Lung (tissue), 12 donors: Measurements from ENCODE around the gene TTC28. TPM values are rescaled to one million over a fixed set of nuclear protein-coding genes. Genes with fewer than 3 reads are reported as not detected.

ENCODE experiments used
- ATAC-seq: fragments of 200-7000 bp; cut with Tn5 transposase; one replicate; pipeline ENCODE4 v1.9.1; 2020; ENCODE audit warnings: moderate number of reproducible peaks; ENCODE audit not compliant: insufficient read depth, low FRiP score
- DNase-seq, 3 donors: peaks; one replicate each; pipeline ENCODE4 v3.0.0-alpha.2; 2013 to 2017
- H3K27ac ChIP-seq, 2 donors: one replicate each; pipeline ENCODE4 v1.5.1; 2013; ENCODE audit warnings: mild to moderate bottlenecking in 2 of 2, moderate library complexity in 2 of 2, control low read depth in 1 of 2, inconsistent platforms in 1 of 2, low read depth in 1 of 2, low read length in 1 of 2
- H3K27me3 ChIP-seq, 3 donors: one replicate each; pipeline ENCODE4 v1.5.1; 2013; ENCODE audit warnings: low read length in 2 of 3; ENCODE audit not compliant: control insufficient read depth in 3 of 3, insufficient read depth in 3 of 3
- H3K36me3 ChIP-seq, 4 donors: one replicate each; pipeline ENCODE4 v1.5.1; 2013; ENCODE audit warnings: low read length in 4 of 4, mild to moderate bottlenecking in 1 of 4, moderate library complexity in 1 of 4; ENCODE audit not compliant: control insufficient read depth in 4 of 4, insufficient read depth in 4 of 4
- H3K4me1 ChIP-seq, 5 donors: one replicate each; pipeline ENCODE4 v1.5.1; 2013; ENCODE audit warnings: low read length in 5 of 5, mild to moderate bottlenecking in 2 of 5, moderate library complexity in 1 of 5; ENCODE audit not compliant: control insufficient read depth in 5 of 5, insufficient read depth in 5 of 5
- H3K4me3 ChIP-seq: one replicate; pipeline ENCODE4 v1.5.1; 2013; ENCODE audit warnings: mild to moderate bottlenecking, control low read depth, moderate library complexity
- H3K9ac ChIP-seq, 2 donors: one replicate each; pipeline ENCODE4 v1.5.1; 2013; ENCODE audit warnings: low read length in 2 of 2, control low read depth in 1 of 2; ENCODE audit not compliant: insufficient read depth in 1 of 2
- H3K9me3 ChIP-seq, 4 donors: one replicate each; pipeline ENCODE4 v1.5.1; 2013; ENCODE audit warnings: low read length in 3 of 4, mild to moderate bottlenecking in 1 of 4, moderate library complexity in 1 of 4; ENCODE audit not compliant: control insufficient read depth in 4 of 4, insufficient read depth in 3 of 4
- CTCF ChIP-seq: IDR thresholded peaks from 2 replicates; pipeline ENCODE4 v1.5.1; 2012; ENCODE audit warnings: mild to moderate bottlenecking; ENCODE audit errors: control extremely low read depth, extremely low read depth
- WGBS, 2 donors: extraction: QIAGEN DNeasy Blood & Tissue Kit; methylation state at CpG; one replicate each; pipeline ENCODE4 v1.1.7; 2013; 5-methylcytosine and 5-hydroxymethylcytosine counted together
- polyA plus RNA-seq, 2 donors: library from polyadenylated mRNA; stranded (reverse); fragments of 200-250 nt; gene quantifications; one replicate each; pipeline ENCODE4 v1.2.1, GENCODE V29; 2013
- total RNA-seq, 2 donors: library from RNA; depleted of rRNA in 1 of 2; stranded (reverse); fragments of >200 nt in 1 of 2; gene quantifications; one replicate each; pipeline ENCODE4 v1.2.1, GENCODE V29; 2014 to 2021
- donor health status: control.
- donor health status: control.
- donor health status: Bipolar disorder and iron deficiency.
- donor health status: healthy.
- donor health status: DM: yes; HTN: yes; CAD: no.

TTC28 gene
- total and polyA plus RNA-seq, 4 donors, result 4.7 to 72.2 (median 24.8) TPM

DNA sequence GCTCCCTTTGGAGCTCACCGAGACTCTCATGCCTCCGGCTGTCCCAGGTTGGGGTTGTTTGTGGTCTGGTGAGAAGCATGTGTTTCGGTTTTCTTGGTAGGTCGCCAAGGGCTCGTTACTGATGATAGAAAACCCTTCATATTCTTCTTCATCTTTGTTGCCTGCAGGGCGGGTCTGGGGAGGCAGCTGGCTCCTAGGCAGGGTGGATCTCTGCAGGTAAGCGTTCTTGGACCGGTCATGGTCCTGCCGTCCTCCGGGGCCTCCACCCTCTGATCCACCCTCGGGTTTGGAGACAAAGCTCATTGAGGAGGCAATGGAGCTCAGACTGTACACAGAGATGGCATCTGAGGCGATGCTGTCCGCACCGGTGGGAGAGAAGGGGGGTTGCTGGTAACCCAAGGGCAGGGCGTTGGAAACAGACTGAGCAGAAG, 696.3 kb downstream of the TTC28 start:
- ATAC-seq, result no peak
- peaks cover 6 to 29% (median 10%) of the 10 kb centered on the region in 4 donors for H3K36me3 ChIP-seq
- H3K4me1 ChIP-seq, result peaks cover 0 to 3% (median 0%) of the 10 kb centered on the region in 5 donors
- no peak overlapping the region for H3K9ac ChIP-seq
- no peak for TF ChIP-seq CTCF
- H3K27me3 ChIP-seq, result no peaks in the 10 kb centered on the region
- DNase-seq, result no peak
- 91 to 92% methylated on average over 15 of the region's 15 CpGs for WGBS, 2 donors
- H3K9me3 ChIP-seq, result no peaks in the 10 kb centered on the region
- H3K27ac ChIP-seq, result no peak overlapping the region
- H3K4me3 ChIP-seq, result no peak overlapping the region

- 96% methylated on average over 20 of the region's 20 CpGs for WGBS, 2 donors
These were observed 696.9 kb downstream of the TTC28 start for GRCh38 chr22:27982630-27983180.

GRCh38 chr22:27982106-27982505, 697.5 kb downstream of the TTC28 start:
- Histone ChIP-seq H3K27ac (no peak overlapping the region), H3K36me3 (peaks cover 6 to 29% (median 10%) of the 10 kb centered on the region in 4 donors), H3K27me3 (no peaks in the 10 kb centered on the region), H3K4me3 (no peak overlapping the region), H3K4me1 (peaks cover 0 to 3% (median 0%) of the 10 kb centered on the region in 5 donors), H3K9ac (no peak overlapping the region), H3K9me3 (no peaks in the 10 kb centered on the region)
- WGBS, 2 donors, result 92 to 95% methylated on average over 12 to 15 of the region's 15 CpGs
- no peak for TF ChIP-seq CTCF
- ATAC-seq (no peak), DNase-seq (no peak)

More at GRCh38 chr22:27982630-27983180, 696.9 kb downstream of the TTC28 start:
- H3K36me3 ChIP-seq, result peaks cover 6 to 29% (median 10%) of the 10 kb centered on the region in 4 donors
- H3K27me3 ChIP-seq, result no peaks in the 10 kb centered on the region
- TF ChIP-seq CTCF, result no peak
- peaks cover 0 to 3% (median 0%) of the 10 kb centered on the region in 5 donors for H3K4me1 ChIP-seq
- DNase-seq, result no peak
- H3K4me3 ChIP-seq, result no peak overlapping the region
- no peak overlapping the region for H3K27ac ChIP-seq
- ATAC-seq, result no peak
- H3K9ac ChIP-seq, result no peak overlapping the region
- no peaks in the 10 kb centered on the region for H3K9me3 ChIP-seq
